Large intestine (tissue), 3 donors: ENCODE measurements around the gene HMGB2. TPM values are rescaled to one million over a fixed set of nuclear protein-coding genes. Genes with fewer than 3 reads are reported as not detected.

ENCODE experiments used
- DNase-seq, 2 donors: peaks; one replicate each; pipeline versions ENCODE4 v3.0.0 to v3.0.0-alpha.2; 2013
- H3K27ac ChIP-seq: one replicate; pipeline ENCODE4 v1.5.1; 2013; ENCODE audit warnings: low read length
- H3K27me3 ChIP-seq: 2 replicates; pipeline ENCODE4 v1.6.1; 2013; ENCODE audit warnings: low read length; ENCODE audit not compliant: control insufficient read depth, insufficient read depth
- H3K36me3 ChIP-seq: 2 replicates; pipeline ENCODE4 v1.6.1; 2013; ENCODE audit warnings: low read length; ENCODE audit not compliant: control insufficient read depth, insufficient read depth
- H3K4me1 ChIP-seq: one replicate; pipeline ENCODE4 v1.6.1; 2013; ENCODE audit warnings: low read length; ENCODE audit not compliant: control insufficient read depth, insufficient read depth
- H3K4me3 ChIP-seq: one replicate; pipeline ENCODE4 v1.5.1; 2013; ENCODE audit warnings: low read length
- H3K9me3 ChIP-seq: one replicate; pipeline ENCODE4 v1.6.1; 2013; ENCODE audit warnings: mild to moderate bottlenecking, low read depth, low read length, moderate library complexity; ENCODE audit not compliant: control insufficient read depth
- WGBS: methylation state at CpG from one replicate; pipeline ENCODE4 v1.1.5; 2013; ENCODE audit warnings: low lambda C conversion rate; ENCODE audit not compliant: insufficient coverage; 5-methylcytosine and 5-hydroxymethylcytosine counted together
- polyA plus RNA-seq: library from polyadenylated mRNA; unstranded; fragments of 120-200 nt; gene quantifications from one replicate; pipeline ENCODE4 v1.2.1, GENCODE V29; 2013

The HMGB2 gene
- polyA plus RNA-seq, 1 donor: 172 TPM

GRCh38 chr4:173281406-173282255 lies 52.5 kb downstream of the HMGB2 start:
- DNase-seq: no peak
- WGBS: 100% methylated on average over 2 of the region's 14 CpGs
- H3K36me3 ChIP-seq: peaks cover 8% of the 10 kb centered on the region

More at GRCh38 chr4:173281406-173282255, 52.5 kb downstream of the HMGB2 start:
- Histone ChIP-seq H3K4me1 (no peaks in the 10 kb centered on the region), H3K9me3 (peaks cover 11% of the 10 kb centered on the region), H3K27ac (no peak overlapping the region), H3K4me3 (no peak overlapping the region), H3K27me3 (no peaks in the 10 kb centered on the region)

Other genes starting within 250 kb of the HMGB2 start
- gene GALNT7, start 165.5 kb downstream of the HMGB2 start, polyA plus RNA-seq: 47.0 TPM
- gene SAP30, start 36.6 kb upstream of the HMGB2 start, polyA plus RNA-seq: 9.5 TPM
- gene SCRG1, start 64.8 kb upstream of the HMGB2 start, polyA plus RNA-seq: 1.0 TPM
- 37.1 TPM for gene HAND2, start 195.9 kb upstream of the HMGB2 start, polyA plus RNA-seq